AG09309 (cell line): Measurements from ENCODE around the gene OSGEP.

Experiments used
- DNase-seq: peaks from one replicate; pipeline ENCODE4 v3.0.0-alpha.2; 2010; ENCODE audit warnings: low read depth
- H3K4me3 ChIP-seq: 2 replicates; pipeline ENCODE4 v1.5.1; 2011; ENCODE audit warnings: mild to moderate bottlenecking, low read depth, low read length, moderate library complexity; ENCODE audit not compliant: control insufficient read depth
- TF ChIP-seq, protein P1 (sequence below): IDR thresholded peaks from 2 replicates; pipeline ENCODE4 v1.5.1; 2011; ENCODE audit warnings: mild to moderate bottlenecking, low read depth, low read length, inconsistent platforms; ENCODE audit not compliant: insufficient read depth, control insufficient read depth; ENCODE audit errors: missing control alignments

The OSGEP gene

DNA sequence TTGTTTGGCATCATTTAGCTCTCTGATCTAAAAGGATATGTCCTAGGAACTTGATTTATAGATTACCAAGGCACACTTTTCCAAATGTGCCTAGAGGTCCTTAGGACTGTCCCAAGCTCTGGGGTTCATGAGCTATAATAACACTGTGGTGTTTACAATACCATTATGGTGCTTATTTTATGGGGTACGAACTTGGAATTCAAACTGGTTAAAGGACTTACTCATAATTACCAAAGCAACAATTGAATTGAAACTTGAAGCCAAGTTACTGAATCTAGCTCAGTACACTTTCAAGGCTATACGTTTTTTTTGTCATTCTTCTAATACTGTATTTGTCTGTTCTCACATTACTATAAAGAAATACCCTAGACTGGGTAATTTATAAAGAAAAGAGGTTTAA lies 31.7 kb downstream of the OSGEP start:
- no peak overlapping the region for H3K4me3 ChIP-seq
- no peak for DNase-seq
- TF ChIP-seq, protein P1, sequence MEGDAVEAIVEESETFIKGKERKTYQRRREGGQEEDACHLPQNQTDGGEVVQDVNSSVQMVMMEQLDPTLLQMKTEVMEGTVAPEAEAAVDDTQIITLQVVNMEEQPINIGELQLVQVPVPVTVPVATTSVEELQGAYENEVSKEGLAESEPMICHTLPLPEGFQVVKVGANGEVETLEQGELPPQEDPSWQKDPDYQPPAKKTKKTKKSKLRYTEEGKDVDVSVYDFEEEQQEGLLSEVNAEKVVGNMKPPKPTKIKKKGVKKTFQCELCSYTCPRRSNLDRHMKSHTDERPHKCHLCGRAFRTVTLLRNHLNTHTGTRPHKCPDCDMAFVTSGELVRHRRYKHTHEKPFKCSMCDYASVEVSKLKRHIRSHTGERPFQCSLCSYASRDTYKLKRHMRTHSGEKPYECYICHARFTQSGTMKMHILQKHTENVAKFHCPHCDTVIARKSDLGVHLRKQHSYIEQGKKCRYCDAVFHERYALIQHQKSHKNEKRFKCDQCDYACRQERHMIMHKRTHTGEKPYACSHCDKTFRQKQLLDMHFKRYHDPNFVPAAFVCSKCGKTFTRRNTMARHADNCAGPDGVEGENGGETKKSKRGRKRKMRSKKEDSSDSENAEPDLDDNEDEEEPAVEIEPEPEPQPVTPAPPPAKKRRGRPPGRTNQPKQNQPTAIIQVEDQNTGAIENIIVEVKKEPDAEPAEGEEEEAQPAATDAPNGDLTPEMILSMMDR = no peak

DNA sequence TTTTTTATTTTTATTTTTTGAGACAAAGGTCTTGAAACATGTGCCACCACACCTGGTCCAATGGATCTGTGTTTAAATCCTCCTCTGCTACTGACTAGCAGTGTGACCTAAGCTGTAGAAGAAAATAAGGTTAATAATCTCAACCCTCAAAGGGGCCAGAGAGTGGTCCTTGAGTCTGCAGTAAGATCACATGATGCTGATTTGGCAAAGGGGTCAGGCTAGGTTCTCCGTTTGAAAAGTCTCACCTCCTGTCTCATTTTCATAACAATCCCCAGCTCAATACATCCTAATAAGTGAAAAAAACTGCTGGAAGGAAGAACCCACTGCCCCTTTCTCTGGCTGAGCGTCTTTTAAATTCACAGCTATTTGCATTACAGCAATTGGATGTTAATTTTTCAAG lies 33.3 kb downstream of the OSGEP start:
- no peak overlapping the region for H3K4me3 ChIP-seq
- no peak for DNase-seq
- TF ChIP-seq, protein P1 = no peak

DNA sequence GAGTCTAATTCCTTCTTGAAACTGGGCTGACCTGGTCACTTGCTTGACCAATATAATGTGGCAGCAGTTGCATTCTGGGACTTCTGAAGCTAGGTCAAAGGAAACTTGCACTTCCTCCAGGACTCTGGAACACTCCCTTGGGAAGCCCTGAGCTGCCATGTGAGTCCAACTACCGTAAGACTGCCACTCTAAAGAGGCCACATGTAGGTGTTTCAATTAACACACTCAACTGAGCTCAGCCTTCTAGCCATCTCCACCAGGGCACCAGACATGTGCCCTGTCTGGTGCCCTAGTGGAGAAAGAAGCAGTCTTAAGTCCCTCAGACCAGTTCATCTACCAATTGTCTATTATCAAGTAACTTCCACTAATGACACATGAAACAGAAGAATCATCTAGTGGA lies 35.2 kb downstream of the OSGEP start:
- H3K4me3 ChIP-seq = no peak overlapping the region
- DNase-seq = no peak

DNA sequence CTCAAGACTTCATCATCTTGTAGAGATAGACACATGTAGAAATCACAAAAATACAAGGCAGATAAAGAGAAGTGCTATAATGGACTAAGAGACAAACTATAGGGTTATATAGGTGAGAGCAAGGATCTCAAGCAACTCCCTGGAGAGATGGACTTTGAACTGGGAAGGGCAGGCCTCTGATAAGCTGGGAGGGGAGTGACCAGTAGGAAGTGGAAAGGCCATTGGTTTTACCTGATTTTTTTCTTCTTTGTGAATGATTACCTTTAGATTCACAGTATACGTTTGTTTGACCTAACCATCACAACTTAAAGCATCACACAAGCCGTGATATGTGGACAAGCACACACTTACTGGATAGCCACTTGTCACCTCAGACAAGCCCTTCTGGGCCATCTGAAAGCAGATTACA lies 36.1 kb downstream of the OSGEP start:
- TF ChIP-seq, protein P1 = no peak
- DNase-seq = no peak
- no peak overlapping the region for H3K4me3 ChIP-seq

More for the DNA sequence above, 35.2 kb downstream of the OSGEP start:
- TF ChIP-seq, protein P1 = no peak

DNA sequence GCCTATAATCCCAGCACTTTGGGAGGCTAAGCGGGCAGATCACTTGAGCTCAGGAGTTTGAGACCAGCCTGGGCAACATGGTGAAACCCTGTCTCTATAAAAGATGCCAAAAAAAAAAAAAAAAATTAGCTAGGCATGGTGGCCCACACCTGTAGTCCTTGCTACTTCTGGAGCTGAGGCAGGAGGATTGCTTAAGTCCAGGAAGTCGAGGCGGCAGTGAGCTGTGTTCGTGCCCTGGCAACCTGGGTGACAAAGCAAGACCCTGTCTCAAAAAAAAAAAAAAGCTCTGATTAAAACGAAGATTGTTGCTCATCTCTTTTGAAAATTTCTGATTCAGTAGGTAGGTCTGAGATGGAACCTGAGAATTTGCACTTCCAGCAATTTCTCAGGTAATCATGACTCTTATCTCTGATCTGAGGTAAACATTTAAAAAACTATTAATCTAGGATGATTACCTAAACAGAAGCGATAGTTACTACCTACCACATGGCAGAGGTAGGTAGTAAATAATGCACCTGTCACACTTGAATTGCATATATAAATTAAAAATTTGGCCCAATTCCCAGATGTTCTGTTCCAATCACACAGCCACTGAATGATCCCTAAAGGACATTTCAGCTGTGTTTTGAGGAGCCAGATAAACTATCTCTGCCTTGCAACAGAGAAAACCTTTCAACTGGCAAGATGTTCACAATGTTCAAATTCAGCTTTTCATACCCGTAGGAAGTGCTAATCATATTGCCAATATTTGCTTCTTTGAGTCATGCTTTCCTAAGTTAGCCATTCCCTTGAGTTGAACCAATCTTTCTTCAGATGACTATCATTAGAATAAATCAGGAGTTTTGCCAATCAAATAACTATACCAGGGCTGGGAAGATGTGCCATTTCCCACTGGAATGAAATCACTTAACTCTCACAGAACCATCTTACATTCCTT lies 37.1 kb downstream of the OSGEP start:
- DNase-seq = no peak
- TF ChIP-seq, protein P1 = no peak
- no peak overlapping the region for H3K4me3 ChIP-seq

DNA sequence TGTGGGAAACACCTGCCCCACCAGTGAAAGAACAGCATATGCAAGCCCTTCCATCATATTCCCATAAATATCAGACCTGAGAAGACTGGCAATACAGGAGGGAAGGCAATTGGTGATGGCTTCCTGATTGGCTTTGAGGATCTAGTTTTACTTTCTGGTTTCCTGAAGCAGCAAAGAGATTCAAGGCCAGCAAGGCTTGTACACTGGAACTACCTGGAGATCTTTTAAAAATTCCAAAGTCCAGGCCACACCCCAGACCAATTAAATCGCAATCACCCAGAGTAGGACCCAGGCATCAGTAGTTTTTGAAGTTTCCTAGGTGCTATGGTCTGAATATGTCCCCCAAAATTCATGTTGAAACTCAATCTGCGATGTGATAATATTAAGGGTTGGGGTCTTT lies 38.4 kb downstream of the OSGEP start:
- TF ChIP-seq, protein P1 = no peak
- no peak for DNase-seq

More for the DNA sequence above, 38.4 kb downstream of the OSGEP start:
- no peak overlapping the region for H3K4me3 ChIP-seq
